KG1 (cell line): ENCODE measurements around the gene SAPCD1.
A peak's percentile ranks its signal among the peaks of the same experiment; 100 is the strongest.

Experiments used
- DNase-seq: peaks from one replicate; lab custom pipeline; 2025; lab: John Stamatoyannopoulos, UW

SAPCD1 gene

DNA sequence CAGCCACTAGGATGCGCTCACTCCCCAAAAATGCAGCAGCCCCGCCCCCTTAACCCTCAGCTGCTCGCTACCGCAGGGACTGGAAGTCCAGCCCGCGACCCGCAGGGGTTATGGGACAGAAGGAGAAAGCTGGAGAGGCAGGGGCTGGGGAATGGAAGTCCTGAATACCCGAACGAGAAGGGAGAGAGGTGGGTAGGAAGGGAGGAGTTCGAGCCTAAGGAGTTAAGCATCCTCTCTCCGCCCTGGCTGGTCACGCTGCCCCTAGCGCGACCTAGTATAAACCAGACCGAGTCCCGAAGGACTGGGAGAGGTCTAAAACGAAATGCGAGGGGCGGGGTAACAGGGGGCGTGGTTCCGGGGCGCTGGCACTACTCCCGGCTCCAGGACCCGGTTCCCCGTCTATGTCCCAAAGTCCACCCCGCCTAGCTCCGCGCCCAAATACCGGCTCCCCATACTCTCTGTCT lies 32.9 kb upstream of the SAPCD1 start:
- no peak for DNase-seq

DNA sequence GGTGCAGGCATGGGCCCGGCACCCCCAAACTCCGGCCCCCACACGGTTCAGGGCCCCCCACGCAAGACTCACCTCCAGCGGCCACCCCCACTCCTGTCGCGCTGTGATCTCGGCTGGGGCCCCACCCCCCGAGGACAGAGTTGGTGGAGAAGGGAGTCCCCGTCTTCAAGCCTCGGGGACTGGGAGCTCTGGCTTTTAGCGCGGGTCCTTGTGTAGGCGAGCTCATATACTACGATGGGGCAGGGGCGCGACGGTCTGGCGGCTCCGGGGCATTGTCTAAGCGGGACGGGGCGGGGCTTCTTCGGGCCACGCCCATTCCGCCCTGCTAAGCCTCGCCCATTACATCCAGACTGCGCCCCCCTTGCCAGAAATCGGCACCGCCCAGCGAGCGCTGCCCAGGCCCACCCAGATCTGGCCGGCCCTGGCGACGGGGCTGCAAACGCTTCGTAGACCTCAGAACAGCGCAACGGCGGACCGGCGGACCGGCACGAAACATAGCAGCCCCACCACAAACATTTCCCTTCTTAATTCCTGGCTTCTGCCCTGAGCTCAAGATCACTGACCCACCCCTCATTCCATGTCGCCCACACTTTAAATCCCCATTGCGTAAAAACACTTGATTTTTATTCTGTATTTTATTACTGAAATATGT lies 32.4 kb upstream of the SAPCD1 start:
- DNase-seq = no peak

DNA sequence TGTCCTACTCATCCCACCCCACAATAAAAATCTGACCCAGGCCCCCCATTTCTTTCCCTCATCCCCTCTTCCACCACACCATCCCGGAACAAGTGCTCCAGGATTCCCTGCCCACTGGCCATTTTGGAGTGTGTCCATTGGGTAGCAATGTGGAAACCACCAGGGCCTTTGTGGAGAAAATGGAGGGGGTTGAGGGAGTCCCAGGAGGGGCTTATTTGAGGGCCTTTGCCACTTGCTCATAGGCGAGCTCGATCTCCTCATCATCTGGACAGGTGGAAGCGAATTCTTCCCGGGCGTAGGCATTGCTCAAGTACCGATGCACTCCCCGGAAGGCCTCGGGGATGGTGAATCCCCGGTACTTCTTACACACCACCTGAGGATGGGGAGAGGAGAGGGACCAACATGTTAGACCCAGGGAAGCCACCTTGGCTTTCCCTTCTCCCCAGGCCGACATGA lies 31.8 kb upstream of the SAPCD1 start:
- DNase-seq = no peak

DNA sequence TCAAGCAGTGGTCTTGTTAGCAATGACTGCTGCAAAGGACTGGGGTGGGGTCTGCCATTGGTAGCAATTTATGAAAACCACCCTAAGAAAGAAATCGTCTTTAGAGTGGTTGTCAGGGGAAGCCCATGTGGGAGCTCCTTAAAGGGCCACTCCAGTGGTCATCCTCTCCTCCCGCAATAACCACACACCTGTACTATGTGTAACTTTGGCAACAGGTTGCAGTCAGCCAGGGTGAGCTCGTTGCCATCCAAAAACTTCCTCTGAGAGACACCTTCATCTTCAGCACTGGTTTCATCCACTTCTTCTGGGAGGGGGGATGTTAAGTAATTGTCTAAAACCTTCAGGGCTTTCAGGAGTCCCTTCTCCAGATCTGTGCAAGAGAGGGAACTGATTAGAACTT lies 30.4 kb upstream of the SAPCD1 start:
- DNase-seq = no peak

DNA sequence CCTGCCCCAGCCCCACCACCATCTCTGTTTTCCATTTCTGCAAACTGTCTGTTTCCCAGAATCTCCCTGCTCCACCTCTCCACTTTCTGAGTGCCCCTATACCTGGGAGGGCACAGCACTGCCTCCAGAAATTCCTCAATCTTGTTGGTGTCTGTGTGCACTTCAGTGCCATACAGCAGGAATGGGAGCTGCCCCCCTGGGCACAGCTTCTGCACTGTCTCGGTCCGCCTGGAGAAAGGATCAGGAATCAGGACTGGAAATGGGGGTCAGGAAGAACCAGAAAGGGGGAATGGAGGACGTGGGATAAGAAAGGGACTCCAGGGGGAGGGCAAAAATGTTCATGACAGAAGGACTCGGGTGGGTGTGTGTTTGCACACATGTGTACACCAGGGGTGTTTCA lies 28.7 kb upstream of the SAPCD1 start:
- DNase-seq = no peak

DNA sequence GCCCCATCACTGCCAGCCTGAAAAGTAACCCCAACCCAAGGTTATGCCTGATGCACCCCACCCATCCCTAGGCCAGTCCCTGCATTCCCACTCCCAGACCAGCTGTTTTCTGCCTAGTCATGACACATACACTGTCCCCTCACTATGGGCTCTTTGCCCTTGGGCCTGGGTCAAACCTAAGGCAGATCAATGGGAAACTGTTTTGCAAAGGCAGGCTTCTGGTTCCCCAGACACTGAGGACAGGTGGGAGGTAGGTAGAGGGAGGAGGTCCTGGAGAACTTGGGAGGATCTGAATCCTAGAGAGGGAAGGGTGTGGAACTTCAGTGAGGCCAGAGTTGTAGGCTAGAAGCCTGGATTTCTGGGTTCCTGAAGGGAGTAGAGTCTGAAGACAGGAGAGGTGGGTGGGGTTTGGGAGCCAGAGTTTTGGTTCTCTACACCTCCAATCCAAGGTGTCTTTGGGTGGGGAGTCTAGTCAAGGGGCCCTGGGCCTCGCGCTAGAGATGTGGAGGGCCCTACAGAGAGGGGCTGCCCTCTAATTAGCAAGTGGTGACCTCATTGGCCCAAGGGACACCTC lies 28.1 kb upstream of the SAPCD1 start:
- DNase-seq = no peak

DNA sequence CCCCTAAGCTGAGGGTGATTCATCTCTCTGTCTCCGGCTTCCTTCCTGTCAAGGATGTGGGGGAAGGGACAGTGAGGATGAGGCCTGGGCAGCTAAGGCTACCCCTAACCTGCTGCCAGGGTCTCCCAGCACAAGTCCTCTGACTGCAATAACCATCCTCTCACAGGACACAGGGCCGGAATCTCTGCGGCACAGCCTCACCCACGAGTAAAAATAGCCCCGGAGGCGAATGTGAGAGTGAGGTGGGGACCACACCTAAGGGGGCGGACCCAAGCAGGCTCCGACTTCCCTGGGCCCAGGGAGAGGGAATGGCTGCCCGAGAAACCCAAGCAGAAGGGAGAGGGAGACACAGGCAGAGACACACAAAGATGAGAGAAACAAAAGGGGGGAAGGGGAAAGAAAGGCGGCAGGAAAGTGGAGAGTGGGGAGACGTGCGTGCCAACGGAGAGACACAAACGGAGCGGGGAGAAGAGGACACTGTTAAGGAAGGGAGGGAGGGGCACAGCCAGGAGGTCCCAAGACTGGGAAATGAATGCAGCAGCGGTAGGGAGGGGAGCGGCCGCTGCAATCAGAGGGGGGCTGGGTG lies 27.5 kb upstream of the SAPCD1 start:
- peak; percentile 57 for DNase-seq

DNA sequence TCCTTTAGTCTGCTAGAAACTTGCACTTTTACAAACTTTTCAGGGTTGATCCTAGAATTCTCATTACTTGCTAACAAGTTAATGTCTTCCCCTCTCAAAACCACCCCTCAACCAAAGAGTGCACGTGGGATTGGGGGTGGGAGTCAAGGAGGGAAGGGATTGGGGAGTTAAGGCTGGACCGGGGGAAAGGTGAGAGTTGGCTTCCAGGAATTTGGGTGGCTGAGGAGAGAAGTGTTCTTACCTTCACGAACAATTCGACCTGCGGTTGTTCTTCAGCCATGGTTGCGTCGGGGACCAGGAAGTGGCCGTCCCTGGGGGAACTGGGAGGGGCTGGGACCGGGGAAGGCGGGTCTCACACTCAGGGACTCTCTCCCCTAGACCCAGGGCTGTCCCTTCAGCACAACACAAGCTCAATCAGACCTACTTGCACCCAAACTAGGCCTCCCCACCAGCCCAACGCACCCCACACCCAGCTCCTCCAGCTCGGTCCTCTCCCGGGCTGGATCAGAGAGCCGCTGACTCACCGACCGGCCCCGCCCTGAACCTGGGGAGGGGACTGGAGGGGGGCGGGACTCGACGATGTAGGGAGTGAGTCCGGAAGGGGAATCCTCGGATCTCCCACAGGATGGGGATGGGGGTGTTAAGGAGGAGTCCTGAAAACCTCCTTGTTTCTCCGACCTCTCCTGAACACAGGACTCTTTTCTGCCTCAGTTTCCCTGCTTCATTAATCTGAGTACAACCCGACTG lies 26.3 kb upstream of the SAPCD1 start, which contains the start of gene CLIC1:
Gene CLIC1 (minus strand): TSS at position 510 of the 747 bp plus-strand sequence. CDS start 230 bp downstream, at position 280.
- DNase-seq = peak; percentile 65

DNA sequence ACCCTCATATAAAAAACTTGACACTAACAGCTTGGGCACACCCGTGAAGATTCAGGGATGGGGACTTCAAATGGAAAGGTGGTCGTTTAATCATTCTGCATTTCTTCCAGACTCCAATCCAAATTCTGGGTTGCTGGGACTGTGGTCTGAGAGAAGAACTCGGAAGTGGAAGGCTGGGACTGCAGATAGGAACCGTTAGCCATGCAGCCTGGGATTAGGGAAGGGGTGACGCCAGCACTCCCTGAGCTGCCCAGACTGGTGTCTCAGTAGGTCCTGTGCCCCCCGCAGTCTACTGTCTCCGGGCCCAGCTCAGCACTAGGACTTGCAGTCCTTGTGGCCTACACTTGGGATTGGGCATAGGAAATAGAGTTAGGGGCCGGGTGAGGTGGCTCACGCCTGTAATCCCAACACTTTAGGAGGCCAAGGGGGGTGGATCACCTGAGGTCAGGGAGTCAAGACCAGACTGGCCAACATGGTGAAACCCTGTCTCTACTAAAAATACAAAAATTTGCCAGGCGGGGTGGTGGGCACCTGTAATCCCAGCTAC lies 25.6 kb upstream of the SAPCD1 start:
- no peak for DNase-seq

DNA sequence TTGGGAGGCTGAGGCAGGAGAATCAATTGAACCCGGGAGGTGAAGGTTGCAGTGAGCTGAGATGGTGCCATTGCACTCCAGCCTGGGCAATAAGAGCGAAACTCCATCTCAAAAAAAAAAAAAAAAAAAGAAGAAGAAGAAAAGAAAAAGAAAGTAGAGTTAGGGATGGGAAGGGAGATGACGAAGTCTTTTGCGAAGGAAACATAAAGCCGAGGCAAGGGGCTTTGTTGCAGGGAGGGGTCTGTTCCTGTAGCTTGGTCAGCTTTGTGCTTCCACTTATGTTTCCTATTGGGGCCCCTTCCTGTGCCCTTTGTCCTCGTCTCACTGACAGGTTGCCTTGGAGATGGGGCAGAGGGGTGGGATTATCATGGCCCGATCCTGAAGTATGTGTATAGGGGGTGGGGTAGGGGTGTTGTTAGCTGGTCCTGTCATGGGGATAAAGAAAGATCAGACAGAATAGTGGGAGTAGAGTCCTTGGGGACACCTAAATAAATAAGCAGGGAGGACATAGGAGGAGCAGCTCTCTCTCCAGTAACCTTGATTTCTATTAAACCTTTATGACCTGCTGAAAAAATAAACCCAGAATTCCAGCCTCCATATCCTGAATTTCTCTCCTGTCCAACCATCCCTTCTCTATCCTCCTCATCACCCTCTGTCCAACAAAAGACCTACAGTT lies 25.0 kb upstream of the SAPCD1 start:
- DNase-seq = peak; percentile 84

DNA sequence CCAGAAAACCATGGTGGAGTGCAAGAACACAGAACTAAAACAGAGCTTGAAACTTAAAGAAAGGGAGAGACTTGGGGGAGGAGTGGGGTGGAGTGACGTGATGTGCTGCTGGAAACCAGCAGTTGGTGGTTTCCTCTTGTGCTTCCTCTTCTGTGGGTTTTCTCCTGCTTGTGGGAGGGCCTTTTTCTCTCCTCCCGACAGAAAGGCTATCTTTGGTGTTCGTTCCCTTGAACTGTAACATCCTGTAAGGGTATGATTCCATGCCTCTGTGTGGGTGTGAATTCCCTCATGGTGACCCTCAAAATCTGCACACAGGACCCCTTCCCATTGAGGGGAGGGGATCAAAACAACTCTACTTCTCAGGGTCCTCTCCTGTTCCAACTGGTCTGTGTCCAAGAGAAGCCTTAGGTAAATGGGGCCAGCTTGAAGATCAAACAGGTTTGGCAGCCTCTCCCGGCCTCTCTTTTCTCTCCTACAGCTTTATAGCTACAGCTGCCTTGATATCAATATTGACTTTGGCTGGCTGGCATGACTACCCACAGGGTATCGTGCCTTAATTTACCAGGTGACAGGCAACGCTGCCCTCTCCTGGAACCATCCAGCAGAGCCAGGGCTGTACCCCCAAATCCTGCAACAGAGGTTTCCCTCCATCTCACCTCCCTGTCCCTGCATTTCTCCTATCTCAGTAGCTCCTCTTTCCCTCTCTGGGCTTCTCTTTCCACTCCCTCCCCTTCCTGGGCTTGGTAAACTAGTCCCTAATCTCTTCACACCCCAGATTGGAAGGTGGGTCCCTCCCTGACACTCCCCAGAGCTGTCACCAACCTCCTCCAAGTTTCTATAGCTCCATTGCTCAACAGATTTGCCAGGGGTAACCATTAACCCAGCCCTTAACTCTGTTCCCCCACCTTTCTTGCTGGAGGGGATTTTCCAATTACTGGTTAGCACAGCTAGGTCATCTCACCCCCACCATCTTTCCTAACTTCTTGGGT lies 24.2 kb upstream of the SAPCD1 start:
- DNase-seq = peak; percentile 89

DNA sequence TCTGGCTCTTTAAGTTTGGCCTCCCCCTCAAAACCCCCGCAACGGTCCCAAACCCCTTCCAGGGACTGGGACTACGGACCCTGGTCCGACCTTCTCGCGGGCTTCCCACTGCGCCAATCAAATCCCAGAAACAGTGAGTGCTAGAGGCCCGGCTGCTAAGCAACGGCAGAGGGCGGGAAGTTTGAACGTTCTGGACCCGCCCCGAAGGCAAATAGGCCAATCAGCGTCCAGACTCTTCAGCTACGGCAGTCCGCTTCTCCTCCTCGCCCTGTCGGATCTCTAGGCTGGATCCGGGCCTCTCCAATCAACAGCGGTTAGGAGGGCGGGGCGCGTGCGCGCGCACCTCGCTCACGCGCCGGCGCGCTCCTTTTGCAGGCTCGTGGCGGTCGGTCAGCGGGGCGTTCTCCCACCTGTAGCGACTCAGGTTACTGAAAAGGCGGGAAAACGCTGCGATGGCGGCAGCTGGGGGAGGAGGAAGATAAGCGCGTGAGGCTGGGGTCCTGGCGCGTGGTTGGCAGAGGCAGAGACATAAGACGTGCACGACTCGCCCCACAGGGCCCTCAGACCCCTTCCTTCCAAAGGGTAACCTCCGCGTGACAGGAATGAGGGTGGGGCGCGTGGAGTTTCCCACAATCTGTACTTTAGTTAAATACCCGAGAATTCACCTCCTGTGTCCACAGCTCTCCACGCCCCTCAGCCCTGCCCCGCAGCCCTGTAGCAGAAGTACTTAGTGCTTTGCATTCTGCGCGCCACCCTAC lies 22.6 kb upstream of the SAPCD1 start, which contains the start of gene MSH5:
Gene MSH5 (plus strand): TSS at position 367 of the 758 bp plus-strand sequence. CDS start 462 bp downstream, outside the sequence.
- DNase-seq = peak; percentile 97

DNA sequence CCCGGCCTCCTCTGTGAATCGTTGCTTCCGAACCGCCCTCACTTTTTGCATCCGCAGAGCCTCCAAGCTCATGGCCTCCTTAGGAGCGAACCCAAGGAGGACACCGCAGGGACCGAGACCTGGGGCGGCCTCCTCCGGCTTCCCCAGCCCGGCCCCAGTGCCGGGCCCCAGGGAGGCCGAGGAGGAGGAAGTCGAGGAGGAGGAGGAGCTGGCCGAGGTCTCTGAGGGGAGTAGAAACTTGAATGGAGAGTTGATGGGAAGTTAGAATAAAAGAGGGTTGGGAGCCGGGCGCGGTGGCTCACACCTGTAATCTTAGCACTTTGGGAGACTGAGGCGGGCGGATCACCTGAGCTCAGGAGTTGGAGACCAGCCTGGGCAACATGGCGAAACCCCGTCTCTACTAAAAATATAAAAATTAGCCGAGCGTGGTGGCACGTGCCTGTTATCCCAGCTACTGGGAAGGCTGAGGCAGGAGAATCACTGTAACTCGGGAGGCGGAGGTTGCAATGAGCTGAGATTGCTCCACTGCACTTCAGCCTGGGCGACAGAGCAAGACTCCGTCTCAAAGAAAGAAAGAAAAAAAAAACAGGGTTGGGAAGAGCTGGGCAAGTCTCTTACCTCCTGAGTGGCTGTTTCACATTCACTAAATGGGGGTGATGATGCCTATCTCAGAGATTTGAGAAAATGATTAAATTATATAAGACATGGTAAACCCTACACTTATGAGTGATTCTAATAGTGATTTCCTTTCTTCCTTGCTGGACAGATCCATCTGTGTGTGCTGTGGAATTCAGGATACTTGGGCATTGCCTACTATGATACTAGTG lies 21.8 kb upstream of the SAPCD1 start:
- no peak for DNase-seq

DNA sequence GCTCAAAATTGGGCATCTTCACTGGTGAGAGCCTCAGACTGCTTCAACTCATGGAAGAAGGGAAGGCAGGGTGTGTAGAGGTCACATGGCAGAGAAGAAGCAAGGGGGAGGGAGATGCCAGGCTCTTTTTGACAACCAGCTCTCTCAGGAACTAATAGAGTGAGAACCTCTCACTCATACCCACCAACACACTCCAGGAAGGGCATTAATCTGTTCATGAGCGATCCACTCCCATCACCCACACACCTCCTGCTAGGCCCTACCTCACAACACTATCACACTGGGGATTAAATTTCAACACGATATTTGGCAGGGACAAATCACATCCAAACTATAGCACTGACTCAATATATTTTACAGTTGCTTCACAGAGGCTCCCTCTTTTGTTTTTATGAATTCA lies 20.6 kb upstream of the SAPCD1 start:
- DNase-seq = no peak

DNA sequence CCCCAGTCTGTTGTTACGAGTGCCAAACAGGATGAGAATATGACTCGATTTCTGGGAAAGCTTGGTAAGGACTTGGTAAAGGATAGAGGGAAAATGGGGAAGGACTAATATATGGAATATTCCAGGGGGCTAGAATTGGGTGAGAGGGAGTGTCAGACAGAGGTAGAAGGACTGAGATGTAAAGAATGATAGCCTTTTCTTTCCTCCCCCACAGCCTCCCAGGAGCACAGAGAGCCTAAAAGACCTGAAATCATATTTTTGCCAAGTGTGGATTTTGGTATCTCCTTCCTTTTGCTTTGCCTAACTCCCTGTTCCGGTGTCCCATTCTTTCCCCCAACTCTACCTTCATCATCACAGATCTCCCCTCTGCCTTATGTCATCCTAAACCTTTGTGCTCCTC lies 19.6 kb upstream of the SAPCD1 start:
- DNase-seq = no peak

DNA sequence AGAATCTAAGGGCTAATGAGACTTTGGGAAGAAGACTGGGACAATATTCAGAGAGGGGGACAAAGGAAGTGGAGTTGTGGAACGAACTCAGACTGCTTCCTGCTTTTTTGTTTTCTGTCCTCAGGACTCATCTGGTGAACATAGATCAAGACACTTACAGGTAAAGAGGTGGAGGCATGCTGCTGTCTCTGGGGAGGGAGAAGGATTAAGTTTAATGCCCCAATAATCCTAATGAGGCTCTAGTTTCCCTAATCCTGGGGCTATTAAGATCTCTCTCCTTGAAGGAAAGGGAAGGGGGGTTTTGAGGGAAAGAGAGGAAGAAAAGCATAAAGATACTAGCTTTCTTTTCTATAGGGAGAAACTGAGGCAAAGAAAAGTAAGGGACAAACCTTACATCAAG lies 18.0 kb upstream of the SAPCD1 start:
- DNase-seq = no peak

DNA sequence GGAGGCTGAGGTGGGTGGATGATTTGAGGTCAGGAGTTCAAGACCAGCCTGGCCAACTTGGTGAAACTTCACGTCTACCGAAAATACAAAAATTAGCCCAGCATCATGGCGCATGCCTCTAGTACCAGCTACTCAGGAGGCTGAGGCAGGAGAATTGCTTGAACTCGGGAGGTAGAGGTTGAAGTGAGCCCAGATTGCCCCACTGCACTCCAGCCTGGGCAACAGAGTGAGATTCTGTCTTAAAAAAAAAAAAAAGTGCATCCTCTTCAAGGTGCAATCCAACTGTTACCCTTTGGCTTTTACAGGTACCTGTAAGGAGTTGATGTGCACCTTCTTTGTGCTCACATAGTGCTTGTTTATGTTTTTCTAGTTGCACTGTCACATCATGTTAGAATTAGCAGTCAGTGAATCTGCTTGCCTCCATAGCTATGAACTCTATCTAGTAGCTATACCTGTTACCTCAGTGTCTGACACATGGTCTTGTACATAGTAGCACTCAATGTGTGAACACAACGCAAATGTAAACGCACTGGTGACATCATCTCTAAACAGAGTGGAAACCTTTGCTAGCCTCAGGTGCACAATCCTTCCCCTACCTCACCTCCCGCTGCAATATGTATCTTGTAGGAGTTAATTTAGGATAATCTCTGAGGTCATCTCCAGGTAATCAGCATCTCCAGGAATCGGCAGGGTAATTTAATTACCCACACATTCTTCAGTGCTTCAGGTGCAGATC lies 13.0 kb upstream of the SAPCD1 start:
- no peak for DNase-seq

DNA sequence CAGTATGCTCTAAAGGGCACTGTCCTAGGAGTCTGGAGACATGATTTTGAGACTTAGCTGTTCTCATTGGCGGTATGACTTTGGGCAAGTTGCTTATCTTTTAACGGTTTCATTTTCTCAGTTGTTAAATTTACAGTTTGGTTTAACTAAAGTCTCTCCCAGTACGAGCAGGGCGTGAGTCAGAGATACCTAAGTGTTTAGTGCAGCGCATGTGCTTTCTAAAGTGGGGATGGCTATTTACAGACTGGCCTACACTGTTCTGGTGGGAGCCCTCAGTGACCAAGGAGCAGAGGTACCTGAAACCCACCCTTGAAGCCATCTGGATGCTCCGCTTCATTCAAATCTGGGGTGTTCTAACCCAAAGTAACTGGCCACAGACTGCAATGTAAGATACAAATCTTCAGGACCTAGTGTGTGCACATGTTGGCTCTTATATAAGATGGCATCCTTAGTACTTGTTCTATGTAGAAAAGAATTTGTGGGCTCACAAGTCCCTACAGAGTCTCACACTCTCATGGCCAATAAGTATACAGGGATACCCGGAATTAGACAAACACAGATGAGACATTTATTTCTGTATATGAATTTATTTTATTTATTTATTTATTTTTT lies 11.9 kb upstream of the SAPCD1 start:
- DNase-seq = no peak
